IMR-90 (cell line): ENCODE measurements around the gene WLS. TPM values are rescaled to one million over a fixed set of nuclear protein-coding genes. Genes with fewer than 3 reads are reported as not detected.
A peak's percentile ranks its signal among the peaks of the same experiment; 100 is the strongest.

Experiments
- ATAC-seq: fragments of 200-7000 bp; cut with Tn5 transposase; 2 replicates; pipeline ENCODE4 v1.9.1; 2020; ENCODE audit warnings: low read depth, mild to moderate bottlenecking, moderate library complexity
- BruUV-seq: library from RNA; stranded (reverse); fragments of 400-500 nt; replicated peaks from 2 replicates; lab custom pipeline; 2021; lab: Mats Ljungman, UMichigan
- CTCF ChIA-PET: fragments of 300-600 bp; formaldehyde crosslinking; extraction: SDS; loops from one replicate; lab custom pipeline; 2021; ENCODE audit warnings: antibody characterized with exemption; lab: Yijun Ruan, JAX
- POLR2A ChIA-PET: fragments of 300-600 bp; sonication (Branson Sonifier 250); formaldehyde crosslinking; loops from one replicate; lab custom pipeline; 2022; ENCODE audit warnings: antibody characterized with exemption; ENCODE audit not compliant: unreplicated experiment; lab: Charles Lee
- DNase-seq: peaks from one replicate; pipeline ENCODE4 v3.0.0; 2013
- H2AFZ ChIP-seq: replicated peaks from 2 replicates; pipeline ENCODE3; 2013; ENCODE audit warnings: low read length, mild to moderate bottlenecking; ENCODE audit not compliant: poor library complexity
- H2AK5ac ChIP-seq: 2 replicates; pipeline ENCODE4 v1.6.1; 2013; ENCODE audit warnings: low read depth, low read length, inconsistent platforms
- H2AK9ac ChIP-seq: replicated peaks from 2 replicates; pipeline ENCODE3; 2013; ENCODE audit warnings: mild to moderate bottlenecking, low read depth, low read length, moderate library complexity; ENCODE audit not compliant: poor library complexity
- H2BK120ac ChIP-seq: 2 replicates; pipeline ENCODE4 v1.6.1; 2013; ENCODE audit warnings: low read depth, low read length, inconsistent platforms
- H2BK15ac ChIP-seq: 3 replicates; pipeline ENCODE4 v1.6.1; 2013; ENCODE audit warnings: low read depth, low read length, inconsistent platforms
- H2BK20ac ChIP-seq: 2 replicates; pipeline ENCODE4 v1.6.1; 2013; ENCODE audit warnings: low read depth, mild to moderate bottlenecking, inconsistent platforms, low read length, moderate library complexity
- H2BK5ac ChIP-seq: 2 replicates; pipeline ENCODE4 v1.6.1; 2013; ENCODE audit warnings: mild to moderate bottlenecking, low read depth, low read length, inconsistent platforms; ENCODE audit not compliant: poor library complexity, severe bottlenecking
- H3K14ac ChIP-seq: replicated peaks from 2 replicates; pipeline ENCODE4 v1.6.1; 2013; ENCODE audit warnings: low read depth, low read length, inconsistent platforms
- H3K18ac ChIP-seq: 2 replicates; pipeline ENCODE4 v1.6.1; 2013; ENCODE audit warnings: low read depth, low read length, control low read depth
- H3K23ac ChIP-seq: 2 replicates; pipeline ENCODE4 v1.6.1; 2013; ENCODE audit warnings: low read depth, low read length, inconsistent platforms
- H3K27ac ChIP-seq: 2 replicates; pipeline ENCODE4 v1.5.1; 2013; ENCODE audit warnings: mild to moderate bottlenecking, control low read depth, low read length; ENCODE audit not compliant: insufficient read depth
- H3K27me3 ChIP-seq: 2 replicates; pipeline ENCODE4 v1.6.1; 2013; ENCODE audit warnings: low read length; ENCODE audit not compliant: control insufficient read depth, insufficient read depth
- H3K36me3 ChIP-seq: 2 replicates; pipeline ENCODE4 v1.6.1; 2013; ENCODE audit warnings: low read length, mixed read lengths; ENCODE audit not compliant: control insufficient read depth, insufficient read depth
- H3K4ac ChIP-seq: 2 replicates; pipeline ENCODE4 v1.6.1; 2013; ENCODE audit warnings: low read depth, low read length, inconsistent platforms
- H3K4me1 ChIP-seq: 2 replicates; pipeline ENCODE4 v1.6.1; 2013; ENCODE audit warnings: low read length, mixed read lengths; ENCODE audit not compliant: control insufficient read depth, insufficient read depth
- H3K4me2 ChIP-seq: 2 replicates; pipeline ENCODE4 v1.6.1; 2013; ENCODE audit warnings: low read depth, mild to moderate bottlenecking, control low read depth, low read length, moderate library complexity
- H3K4me3 ChIP-seq: 2 replicates; pipeline ENCODE4 v1.5.1; 2013; ENCODE audit warnings: low read depth, mild to moderate bottlenecking, control low read depth, low read length, moderate library complexity; ENCODE audit not compliant: insufficient read depth
- H3K56ac ChIP-seq: 2 replicates; pipeline ENCODE4 v1.6.1; 2013; ENCODE audit warnings: low read length, inconsistent platforms; ENCODE audit not compliant: insufficient read depth; ENCODE audit errors: extremely low read depth
- H3K79me1 ChIP-seq, 2 experiments: 2 replicates each; pipeline ENCODE4 v1.6.1; 2013; ENCODE audit warnings: low read length in 2 of 2, inconsistent platforms in 1 of 2, low read depth in 1 of 2
- H3K9ac ChIP-seq: 2 replicates; pipeline ENCODE4 v1.6.1; 2013; ENCODE audit warnings: low read depth, low read length, control low read depth
- H3K9me1 ChIP-seq: 2 replicates; pipeline ENCODE4 v1.6.1; 2013; ENCODE audit warnings: low read length, inconsistent platforms; ENCODE audit not compliant: insufficient read depth
- H3K9me3 ChIP-seq: 2 replicates; pipeline ENCODE4 v1.6.1; 2013; ENCODE audit warnings: low read length; ENCODE audit not compliant: control insufficient read depth, insufficient read depth
- H4K20me1 ChIP-seq: 2 replicates; pipeline ENCODE4 v1.6.1; 2013; ENCODE audit warnings: low read length, inconsistent platforms; ENCODE audit not compliant: insufficient read depth
- H4K5ac ChIP-seq: 2 replicates; pipeline ENCODE4 v1.6.1; 2013; ENCODE audit warnings: mild to moderate bottlenecking, low read depth, low read length, control low read depth
- H4K8ac ChIP-seq, 2 experiments: 2 replicates each; pipeline ENCODE4 v1.6.1; 2013; ENCODE audit warnings: low read depth in 2 of 2, low read length in 2 of 2, control low read depth in 1 of 2, inconsistent platforms in 1 of 2
- H4K91ac ChIP-seq: 2 replicates; pipeline ENCODE4 v1.6.1; 2013; ENCODE audit warnings: low read depth, low read length, inconsistent platforms; ENCODE audit not compliant: insufficient read depth
- BHLHE40 ChIP-seq: fragments of 150-350 bp; IDR thresholded peaks from 2 replicates; pipeline ENCODE4 v1.6.1; 2016; ENCODE audit warnings: mild to moderate bottlenecking, low read depth, low read length
- CEBPB ChIP-seq: IDR thresholded peaks from 2 replicates; pipeline ENCODE4 v1.6.1; 2012; ENCODE audit warnings: low read depth, low read length, improper control_type of control experiment
- CHD1 ChIP-seq: IDR thresholded peaks from 2 replicates; pipeline ENCODE4 v1.6.1; 2012; ENCODE audit warnings: low read depth, low read length, improper control_type of control experiment
- ELK1 ChIP-seq: fragments of 150-350 bp; IDR thresholded peaks from 2 replicates; pipeline ENCODE4 v1.6.1; 2016; ENCODE audit warnings: low read depth, mild to moderate bottlenecking, low read length, moderate library complexity, borderline replicate concordance
- FOS ChIP-seq: fragments of 150-350 bp; IDR thresholded peaks from 2 replicates; pipeline ENCODE4 v1.6.1; 2016; ENCODE audit warnings: low read depth, low read length
- MAFK ChIP-seq: IDR thresholded peaks from 2 replicates; pipeline ENCODE4 v1.6.1; 2012; ENCODE audit warnings: low read depth, low read length, improper control_type of control experiment
- MAZ ChIP-seq: IDR thresholded peaks from 2 replicates; pipeline ENCODE4 v1.6.1; 2012; ENCODE audit warnings: low read depth, mild to moderate bottlenecking, low read length, improper control_type of control experiment, moderate library complexity, borderline replicate concordance
- MXI1 ChIP-seq: IDR thresholded peaks from 2 replicates; pipeline ENCODE4 v1.6.1; 2012; ENCODE audit warnings: low read depth, mild to moderate bottlenecking, low read length, moderate library complexity, borderline replicate concordance
- POLR2A ChIP-seq: IDR thresholded peaks from 2 replicates; pipeline ENCODE4 v1.6.1; 2012; ENCODE audit warnings: mild to moderate bottlenecking, low read depth, low read length
- RAD21 ChIP-seq: IDR thresholded peaks from 2 replicates; pipeline ENCODE4 v1.6.1; 2012; ENCODE audit warnings: low read length, improper control_type of control experiment
- RCOR1 ChIP-seq: IDR thresholded peaks from 2 replicates; pipeline ENCODE4 v1.6.1; 2012; ENCODE audit warnings: mild to moderate bottlenecking, low read length, improper control_type of control experiment; ENCODE audit not compliant: insufficient replicate concordance
- RFX5 ChIP-seq: IDR thresholded peaks from 2 replicates; pipeline ENCODE4 v1.8.0; 2012; ENCODE audit warnings: low read depth, mild to moderate bottlenecking, low read length, moderate library complexity
- USF2 ChIP-seq: fragments of 150-350 bp; IDR thresholded peaks from 2 replicates; pipeline ENCODE4 v1.6.1; 2017; ENCODE audit warnings: mild to moderate bottlenecking, antibody characterized with exemption, low read length, low read depth
- WGBS, 2 experiments: methylation state at CpG; one replicate each; pipeline versions ENCODE4 v1.1.5 to v1.1.7; 2013; ENCODE audit warnings: missing lambda C conversion rate in 2 of 2; ENCODE audit not compliant: insufficient read length in 1 of 2; ENCODE audit errors: extremely low coverage in 2 of 2; 5-methylcytosine and 5-hydroxymethylcytosine counted together
- dilution Hi-C: fragments of 300-500 bp; cut with HindIII; formaldehyde crosslinking; loops from one replicate; pipeline ENCODE4 v1.14.3; 2018; ENCODE audit warnings: low sequenced_read_pairs; ENCODE audit not compliant: unreplicated experiment
- in situ Hi-C: fragments of 300-500 bp; cut with MboI; formaldehyde crosslinking; loops from 3 replicates; pipeline ENCODE4 v1.14.3; 2019; ENCODE audit warnings: low sequenced_read_pairs, inconsistent platforms, mixed read lengths
- intact Hi-C: fragments of 100-400 bp; cut with micrococcal nuclease; formaldehyde crosslinking; loops from 2 replicates; pipeline ENCODE4 v1.10.0; 2022
- polyA plus RNA-seq, 3 experiments: library from polyadenylated mRNA; depleted of rRNA; stranded (reverse); fragments of >200 nt; gene quantifications; 2 replicates each; pipeline ENCODE4 v1.2.3, GENCODE V29; 2012; ENCODE audit warnings: low replicate concordance in 1 of 3
- total RNA-seq: library from RNA; depleted of rRNA; stranded (reverse); fragments of >200 nt; gene quantifications from 2 replicates; pipeline ENCODE4 v1.2.3, GENCODE V29; 2012
- TF ChIP-seq, protein P1 (sequence below): conservative IDR thresholded peaks from 2 replicates; pipeline ENCODE4 v1.5.1; 2012; ENCODE audit warnings: mild to moderate bottlenecking, low read depth, low read length, improper control_type of control experiment

The WLS gene
- total and polyA plus RNA-seq, 2 of the 4 experiments (the other 2 are of a cell fraction) = 152 to 157 TPM

DNA sequence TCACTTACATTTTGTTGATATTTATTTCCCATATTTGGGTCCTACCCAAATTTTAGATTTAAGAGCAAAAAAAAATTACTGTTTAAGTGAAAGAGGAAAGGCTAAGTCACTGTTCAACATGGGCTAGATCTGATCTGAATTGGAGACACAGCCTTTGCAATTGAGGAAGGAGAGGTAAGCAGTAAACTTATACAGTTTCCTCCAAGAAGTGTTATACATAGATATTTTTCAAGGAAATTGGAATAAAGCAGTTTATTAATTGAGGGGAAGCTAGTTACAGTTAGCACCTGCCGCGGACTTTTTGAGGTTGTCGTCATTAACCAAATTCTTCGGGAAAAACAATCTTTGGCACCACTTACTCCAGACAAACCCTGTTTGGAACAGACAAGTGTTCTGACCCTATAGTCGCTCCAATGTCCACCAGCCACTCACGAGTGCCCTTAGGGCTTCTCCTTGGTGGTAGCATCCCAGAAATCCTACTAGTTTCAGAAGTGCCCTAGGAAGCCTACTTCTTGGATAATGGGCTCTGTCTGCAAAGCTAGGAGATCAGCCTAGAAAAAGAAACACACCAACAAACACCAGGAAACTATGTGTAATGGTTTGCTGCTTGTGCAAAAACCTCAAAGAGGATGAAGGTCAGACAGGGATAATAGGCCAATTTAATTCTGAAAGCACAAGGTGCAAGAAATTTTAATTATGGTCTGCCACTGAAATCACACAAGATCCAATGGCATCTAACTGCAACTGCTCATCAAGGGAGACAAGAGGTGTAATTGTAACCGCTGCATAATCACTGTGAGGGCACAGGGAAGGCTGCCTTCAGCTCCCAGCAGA lies 2.5 kb downstream of the WLS start:
- dilution Hi-C loops = no loop called here
- H2AK5ac ChIP-seq = peak overlapping the region; percentile 12; the same call in 1 of the 2 replicates
- H3K27ac ChIP-seq = peak overlapping the region; percentile 50
- H2AK9ac ChIP-seq = no peak overlapping the region
- peaks cover 36% of the 10 kb centered on the region for H4K20me1 ChIP-seq
- H3K4ac ChIP-seq = no peak overlapping the region; the same call in 1 of the 2 replicates
- H3K56ac ChIP-seq = 0 out of 2 replicates have a peak overlapping the region, but pooled peaks have one; percentile 49
- peak overlapping the region; percentile 82 for H3K4me3 ChIP-seq
- H2AFZ ChIP-seq = no peak overlapping the region
- 0 out of 4 replicates have a peak overlapping the region, but pooled peaks of 1 of the 2 experiments have one; percentile 42 for H4K8ac ChIP-seq
- no peak overlapping the region for H2BK5ac ChIP-seq
- H3K79me1 ChIP-seq = peaks cover 11 to 55% of the 10 kb centered on the region in 2 experiments
- BruUV-seq = TSS peak; percentile 34
- CTCF ChIA-PET = interaction anchor here (1.1 to 1.2 kb wide), 2 partner anchors 29 to 33 kb away, joined by 3 to 6 read pairs; no protein-coding TSS in a partner anchor
- H3K4me1 ChIP-seq = peaks cover 6% of the 10 kb centered on the region
- no peak overlapping the region; the same call in 1 of the 2 replicates for H4K91ac ChIP-seq
- no peaks in the 10 kb centered on the region for H3K9me1 ChIP-seq
- peaks cover 2% of the 10 kb centered on the region for H3K36me3 ChIP-seq
- H3K4me2 ChIP-seq = peak overlapping the region; percentile 97
- ATAC-seq (no peak), DNase-seq (no peak)
- H3K23ac ChIP-seq = peak overlapping the region; percentile 91
- H2BK20ac ChIP-seq = no peak overlapping the region
- POLR2A ChIA-PET = no interaction called here
- TF ChIP-seq MAZ (no peak), BHLHE40 (no peak), RCOR1 (no peak), CHD1 (no peak), MXI1 (no peak), RFX5 (no peak), FOS (no peak), USF2 (no peak), MAFK (no peak), POLR2A (no peak), CEBPB (no peak), RAD21 (no peak), ELK1 (no peak)
- TF ChIP-seq, protein P1, sequence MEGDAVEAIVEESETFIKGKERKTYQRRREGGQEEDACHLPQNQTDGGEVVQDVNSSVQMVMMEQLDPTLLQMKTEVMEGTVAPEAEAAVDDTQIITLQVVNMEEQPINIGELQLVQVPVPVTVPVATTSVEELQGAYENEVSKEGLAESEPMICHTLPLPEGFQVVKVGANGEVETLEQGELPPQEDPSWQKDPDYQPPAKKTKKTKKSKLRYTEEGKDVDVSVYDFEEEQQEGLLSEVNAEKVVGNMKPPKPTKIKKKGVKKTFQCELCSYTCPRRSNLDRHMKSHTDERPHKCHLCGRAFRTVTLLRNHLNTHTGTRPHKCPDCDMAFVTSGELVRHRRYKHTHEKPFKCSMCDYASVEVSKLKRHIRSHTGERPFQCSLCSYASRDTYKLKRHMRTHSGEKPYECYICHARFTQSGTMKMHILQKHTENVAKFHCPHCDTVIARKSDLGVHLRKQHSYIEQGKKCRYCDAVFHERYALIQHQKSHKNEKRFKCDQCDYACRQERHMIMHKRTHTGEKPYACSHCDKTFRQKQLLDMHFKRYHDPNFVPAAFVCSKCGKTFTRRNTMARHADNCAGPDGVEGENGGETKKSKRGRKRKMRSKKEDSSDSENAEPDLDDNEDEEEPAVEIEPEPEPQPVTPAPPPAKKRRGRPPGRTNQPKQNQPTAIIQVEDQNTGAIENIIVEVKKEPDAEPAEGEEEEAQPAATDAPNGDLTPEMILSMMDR = no peak
- H3K14ac ChIP-seq = peak overlapping the region; percentile 30; the same call in 1 of the 2 replicates
- no peaks in the 10 kb centered on the region for H3K9me3 ChIP-seq
- peak overlapping the region; percentile 6 for H2BK120ac ChIP-seq
- WGBS, 2 experiments = no CpG with 5 or more reads among the region's 7 CpGs
- intact Hi-C loops = loop anchor here (5.0 to 10.0 kb wide), 2 partner anchors 215 to 1507 kb away; partner anchors contain the start of gene RPE65
- H2BK15ac ChIP-seq = no peak overlapping the region
- H3K9ac ChIP-seq = peak overlapping the region; percentile 64
- H3K18ac ChIP-seq = no peak overlapping the region
- in situ Hi-C loops = no loop called here
- no peak overlapping the region for H4K5ac ChIP-seq
- no peaks in the 10 kb centered on the region for H3K27me3 ChIP-seq
